Kidney (tissue), 14 donors: ENCODE results near the gene ILKAP. TPM values are rescaled to one million over a fixed set of nuclear protein-coding genes. Genes with fewer than 3 reads are reported as not detected.

Experiments used
- DNase-seq, 5 donors: peaks; one replicate each; pipeline ENCODE4 v3.0.0-alpha.2; 2013 to 2020
- FAIRE-seq: peaks from 2 replicates; lab custom pipeline; 2012; peaks lifted over from hg19 to GRCh38; lab: Jason Lieb, UNC
- H3K27ac ChIP-seq, 2 donors: one replicate each; pipeline ENCODE4 v1.7.0; 2013; ENCODE audit warnings: low read depth in 2 of 2, low read length in 2 of 2, inconsistent platforms in 1 of 2
- H3K27me3 ChIP-seq: one replicate; pipeline ENCODE4 v1.7.1; 2013; ENCODE audit warnings: low read length, inconsistent platforms; ENCODE audit not compliant: control insufficient read depth, insufficient read depth
- H3K36me3 ChIP-seq, 3 donors: one replicate each; pipeline versions ENCODE4 v1.7.0 to v1.7.1; 2013; ENCODE audit warnings: low read length in 3 of 3, control low read depth in 1 of 3, inconsistent platforms in 1 of 3; ENCODE audit not compliant: insufficient read depth in 3 of 3, control insufficient read depth in 2 of 3
- H3K4me1 ChIP-seq, 3 donors: one replicate each; pipeline versions ENCODE4 v1.7.0 to v1.7.1; 2013; ENCODE audit warnings: low read length in 3 of 3, inconsistent platforms in 1 of 3, low read depth in 1 of 3; ENCODE audit not compliant: control insufficient read depth in 2 of 3, insufficient read depth in 2 of 3
- H3K4me3 ChIP-seq, 3 donors: one replicate each; pipeline versions ENCODE4 v1.7.0 to v1.8.1; 2013; ENCODE audit warnings: low read length in 3 of 3, control low read depth in 1 of 3, inconsistent platforms in 1 of 3
- H3K9ac ChIP-seq, 3 donors: one replicate each; pipeline versions ENCODE4 v1.7.0 to v1.7.1; 2013; ENCODE audit warnings: low read length in 3 of 3, control low read depth in 1 of 3, inconsistent platforms in 1 of 3
- H3K9me3 ChIP-seq, 3 donors: one replicate each; pipeline versions ENCODE4 v1.7.0 to v1.7.1; 2013; ENCODE audit warnings: low read length in 3 of 3, control low read depth in 1 of 3, inconsistent platforms in 1 of 3; ENCODE audit not compliant: control insufficient read depth in 2 of 3, insufficient read depth in 1 of 3
- CTCF ChIP-seq: IDR thresholded peaks from 3 replicates; pipeline ENCODE4 v1.5.1; 2012; ENCODE audit warnings: mild to moderate bottlenecking, moderate library complexity, borderline replicate concordance; ENCODE audit not compliant: insufficient read depth; ENCODE audit errors: extremely low read depth
- intact Hi-C: fragments of 100-400 bp; cut with DNase I; formaldehyde crosslinking; loops from one replicate; pipeline ENCODE4 v1.11.1; 2022
- polyA plus RNA-seq: library from polyadenylated mRNA; stranded (reverse); fragments of 350-450 nt; fragmentation: Illumina TruSeq; extraction: RNeasy Lipid Tissue Mini Kit (QIAGEN cat#74804); gene quantifications from one replicate; pipeline ENCODE4 v1.2.3, GENCODE V29; 2014; ENCODE audit warnings: low read depth, low replicate concordance; ENCODE audit not compliant: insufficient read depth
- total RNA-seq: library from RNA; stranded (reverse); fragmentation: NEBNext Ultra II Directional; extraction: Animal tissue kit (Norgen Biotek cat#: 25700); gene quantifications from one replicate; pipeline ENCODE4 v1.2.1, GENCODE V29; 2021
- donor health status: control.
- donor health status: control.
- donor health status: control.
- donor health status: control.
- donor health status: control.
- donor health status: DM: yes; HTN: yes; CAD: no.
- donor health status: Normal renal cell carcinoma (clear cell type).

Gene ILKAP
- total and polyA plus RNA-seq, 2 donors from 2014 or later = 38.4 to 47.7 TPM

- no peak overlapping the region for H3K4me3 ChIP-seq
- H3K36me3 ChIP-seq = no peaks in the 10 kb centered on the region
- TF ChIP-seq CTCF = no peak
- peaks cover 0 to 4% (median 3%) of the 10 kb centered on the region in 3 donors for H3K4me1 ChIP-seq
- DNase-seq (peak in 3 of 5 donors; percentile 32 to 66 (median 44)), FAIRE-seq (no peak)
- H3K27me3 ChIP-seq = no peaks in the 10 kb centered on the region
- no peak overlapping the region for H3K9ac ChIP-seq
- H3K27ac ChIP-seq = no peak overlapping the region
- intact Hi-C loops = no loop called here
- H3K9me3 ChIP-seq = peaks cover 0 to 4% (median 0%) of the 10 kb centered on the region in 3 donors
Measured at GRCh38 chr2:238123218-238123971, 80.1 kb downstream of the ILKAP start.

GRCh38 chr2:238122287-238123217 is 80.9 kb downstream of the ILKAP start:
- H3K36me3 ChIP-seq = no peaks in the 10 kb centered on the region
- peaks cover 0 to 4% (median 3%) of the 10 kb centered on the region in 3 donors for H3K4me1 ChIP-seq
- peaks cover 0 to 4% (median 0%) of the 10 kb centered on the region in 3 donors for H3K9me3 ChIP-seq
- FAIRE-seq = no peak
- H3K4me3 ChIP-seq = no peak overlapping the region
- no peaks in the 10 kb centered on the region for H3K27me3 ChIP-seq
- intact Hi-C loops = no loop called here
- H3K27ac ChIP-seq = no peak overlapping the region
- no peak for TF ChIP-seq CTCF
- peak in 2 of 5 donors; percentile 43 to 72 for DNase-seq
- no peak overlapping the region for H3K9ac ChIP-seq

- H3K27ac ChIP-seq = no peak overlapping the region
- peaks cover 0 to under 1% (median 0%) of the 10 kb centered on the region in 3 donors for H3K4me1 ChIP-seq
- FAIRE-seq = no peak
- peaks cover 0 to 4% (median 0%) of the 10 kb centered on the region in 3 donors for H3K9me3 ChIP-seq
- DNase-seq = peak in 2 of 5 donors; percentile 38 to 51
- no peaks in the 10 kb centered on the region for H3K36me3 ChIP-seq
- TF ChIP-seq CTCF = no peak
- no peak overlapping the region for H3K4me3 ChIP-seq
- H3K9ac ChIP-seq = no peak overlapping the region
- intact Hi-C loops = no loop called here
- no peaks in the 10 kb centered on the region for H3K27me3 ChIP-seq
Measured at GRCh38 chr2:238121511-238122286, 81.8 kb downstream of the ILKAP start.
